WTC11 (cell line): ENCODE results near the gene ATP1A4. TPM values are rescaled to one million over a fixed set of nuclear protein-coding genes. Genes with fewer than 3 reads are reported as not detected.
"Not testable (repeated sequence)": the region's sequence is repeated elsewhere in the genome, so short reads cannot be mapped to it uniquely, and the experiment has no call there.

Experiments
- ATAC-seq: fragments of 200-7000 bp; cut with Tn5 transposase; 2 replicates; pipeline ENCODE4 v1.10.0; 2021; ENCODE audit warnings: mild to moderate bottlenecking, moderate library complexity
- CTCF ChIA-PET: fragments of 300-600 bp; sonication (Branson Sonifier 250); formaldehyde crosslinking; loops from one replicate; lab custom pipeline; 2021; ENCODE audit warnings: antibody characterized with exemption; lab: Charles Lee
- POLR2A ChIA-PET: fragments of 350-600 bp; sonication (Branson Sonifier 250); formaldehyde crosslinking; loops from one replicate; lab custom pipeline; 2021; ENCODE audit warnings: antibody characterized with exemption; lab: Charles Lee
- DNase-seq: peaks from one replicate; pipeline ENCODE4 v3.0.0; 2021; ENCODE audit warnings: low spot score
- H3K27ac Mint-ChIP-seq: 2 replicates; pipeline ENCODE4 v1.8.0; 2021; ENCODE audit warnings: mixed read lengths
- H3K27me3 Mint-ChIP-seq: 2 replicates; pipeline ENCODE4 v1.8.0; 2021; ENCODE audit warnings: low read depth, mild to moderate bottlenecking, moderate library complexity, mixed read lengths
- H3K36me3 Mint-ChIP-seq: 2 replicates; pipeline ENCODE4 v1.8.0; 2021; ENCODE audit warnings: mixed read lengths
- H3K4me1 Mint-ChIP-seq: 2 replicates; pipeline ENCODE4 v1.8.0; 2022; ENCODE audit warnings: mixed read lengths
- H3K4me3 Mint-ChIP-seq: 2 replicates; pipeline ENCODE4 v1.8.0; 2021; ENCODE audit warnings: mild to moderate bottlenecking, moderate library complexity, mixed read lengths
- H3K9me3 Mint-ChIP-seq: 2 replicates; pipeline ENCODE4 v1.8.0; 2021; ENCODE audit warnings: mixed read lengths
- AFF4 ChIP-seq: sonication (generic); formaldehyde crosslinking; IDR thresholded peaks from 2 replicates; pipeline ENCODE4 v1.8.1; 2023; ENCODE audit warnings: mild to moderate bottlenecking, missing genetic modification reagents, borderline replicate concordance
- E2F5 ChIP-seq: sonication (generic); formaldehyde crosslinking; IDR thresholded peaks from 2 replicates; pipeline ENCODE4 v1.8.1; 2022; ENCODE audit warnings: mild to moderate bottlenecking, moderate library complexity, missing genetic modification reagents
- GRHL2 ChIP-seq: fragments of 250-450 bp; sonication (Bioruptor Pico); IDR thresholded peaks from 2 replicates; pipeline ENCODE4 v1.8.0; 2022; ENCODE audit warnings: mild to moderate bottlenecking, moderate library complexity; ENCODE audit not compliant: insufficient replicate concordance, severe bottlenecking
- IRF2 ChIP-seq: sonication (generic); formaldehyde crosslinking; IDR thresholded peaks from 2 replicates; pipeline ENCODE4 v1.8.0; 2022; ENCODE audit warnings: low read depth, missing genetic modification reagents, borderline replicate concordance
- JUN ChIP-seq: sonication (generic); formaldehyde crosslinking; IDR thresholded peaks from 2 replicates; pipeline ENCODE4 v1.8.0; 2023; ENCODE audit warnings: mild to moderate bottlenecking, missing genetic modification reagents
- KAT7 ChIP-seq: sonication (generic); formaldehyde crosslinking; IDR thresholded peaks from 2 replicates; pipeline ENCODE4 v1.8.1; 2023; ENCODE audit warnings: missing genetic modification reagents, mild to moderate bottlenecking, borderline replicate concordance
- MLX ChIP-seq: sonication (generic); formaldehyde crosslinking; IDR thresholded peaks from 2 replicates; pipeline ENCODE4 v1.8.1; 2023; ENCODE audit warnings: mild to moderate bottlenecking, missing genetic modification reagents, moderate library complexity
- OVOL2 ChIP-seq: fragments of 250-450 bp; sonication (Bioruptor Pico); IDR thresholded peaks from 2 replicates; pipeline ENCODE4 v1.9.0; 2021; ENCODE audit warnings: mild to moderate bottlenecking, borderline replicate concordance
- RELA ChIP-seq: sonication (generic); formaldehyde crosslinking; IDR thresholded peaks from 2 replicates; pipeline ENCODE4 v1.8.1; 2022; ENCODE audit warnings: missing genetic modification reagents, mild to moderate bottlenecking, borderline replicate concordance
- RORB ChIP-seq: fragments of 250-450 bp; sonication (Bioruptor Pico); IDR thresholded peaks from 2 replicates; pipeline ENCODE4 v1.9.0; 2021; ENCODE audit warnings: mild to moderate bottlenecking
- SOX15 ChIP-seq: fragments of 250-450 bp; sonication (Bioruptor Pico); IDR thresholded peaks from 2 replicates; pipeline ENCODE4 v1.9.0; 2021; ENCODE audit warnings: mild to moderate bottlenecking
- USF2 ChIP-seq: sonication (generic); formaldehyde crosslinking; IDR thresholded peaks from 2 replicates; pipeline ENCODE4 v1.8.1; 2023; ENCODE audit warnings: mild to moderate bottlenecking, missing genetic modification reagents, moderate library complexity
- ZBTB43 ChIP-seq: sonication (generic); formaldehyde crosslinking; IDR thresholded peaks from 2 replicates; pipeline ENCODE4 v1.8.1; 2023; ENCODE audit warnings: mild to moderate bottlenecking, missing genetic modification reagents
- ZNF232 ChIP-seq: sonication (generic); formaldehyde crosslinking; IDR thresholded peaks from 2 replicates; pipeline ENCODE4 v1.8.0; 2022; ENCODE audit warnings: mild to moderate bottlenecking, missing genetic modification reagents
- ZNF263 ChIP-seq: sonication (generic); formaldehyde crosslinking; IDR thresholded peaks from 2 replicates; pipeline ENCODE4 v1.8.1; 2022; ENCODE audit warnings: low read depth, mild to moderate bottlenecking, moderate library complexity, missing genetic modification reagents
- ZNF317 ChIP-seq: sonication (generic); formaldehyde crosslinking; IDR thresholded peaks from 2 replicates; pipeline ENCODE4 v1.8.1; 2023; ENCODE audit warnings: low read depth, mild to moderate bottlenecking, moderate library complexity, missing genetic modification reagents, borderline replicate concordance
- ZNF532 ChIP-seq: fragments of 250-450 bp; sonication (Bioruptor Pico); IDR thresholded peaks from 2 replicates; pipeline ENCODE4 v1.9.0; 2021; ENCODE audit warnings: mild to moderate bottlenecking, borderline replicate concordance
- total RNA-seq: library from RNA; stranded (reverse); gene quantifications from 3 replicates; pipeline ENCODE4 v1.2.3, GENCODE V29; 2021

The ATP1A4 gene
- total RNA-seq, 1 experiment from 2014 or later: 0.37 TPM

- no peak for TF ChIP-seq IRF2 (CRISPR knock-in tag)
- TF ChIP-seq ZBTB43 (CRISPR knock-in tag): no peak
- no peak for TF ChIP-seq ZNF232
- TF ChIP-seq ZNF263 (CRISPR knock-in tag): no peak
- TF ChIP-seq MLX (CRISPR knock-in tag): no peak
- TF ChIP-seq ZNF317 (CRISPR knock-in tag): no peak
- TF ChIP-seq GRHL2 (CRISPR knock-in tag): no peak
- TF ChIP-seq SOX15 (CRISPR knock-in tag): no peak
- no peak for TF ChIP-seq RORB (CRISPR knock-in tag)
- no peak for TF ChIP-seq OVOL2 (CRISPR knock-in tag)
- TF ChIP-seq JUN (CRISPR knock-in tag): no peak
- TF ChIP-seq USF2 (CRISPR knock-in tag): no peak
- no peak for TF ChIP-seq E2F5 (CRISPR knock-in tag)
- no peak for TF ChIP-seq RELA
- no peaks in the 10 kb centered on the region for H3K9me3 Mint-ChIP-seq
- ChIA-PET POLR2A (no interaction called here), CTCF (interaction anchor here (0.6 to 2.2 kb wide), 8 partner anchors 22 to 126 kb away, joined by 3 to 35 read pairs (median 3); no protein-coding TSS in a partner anchor)
- H3K36me3 Mint-ChIP-seq: peaks cover 44% of the 10 kb centered on the region
- H3K27ac Mint-ChIP-seq: no peak overlapping the region
- no peak for DNase-seq
- peaks cover 12% of the 10 kb centered on the region for H3K4me1 Mint-ChIP-seq
- H3K27me3 Mint-ChIP-seq: no peaks in the 10 kb centered on the region
- H3K4me3 Mint-ChIP-seq: no peak overlapping the region
- ATAC-seq: no peak
These were observed 25.7 kb upstream of the ATP1A4 start for GRCh38 chr1:160125746-160126145.

- H3K27me3 Mint-ChIP-seq, DNase-seq, ATAC-seq, H3K4me3 Mint-ChIP-seq, H3K27ac Mint-ChIP-seq, H3K9me3 Mint-ChIP-seq, POLR2A ChIA-PET: not testable (repeated sequence)
- H3K36me3 Mint-ChIP-seq: peaks cover 50% of the 10 kb centered on the region
- CTCF ChIA-PET: interaction anchor here (1.0 to 1.5 kb wide), 2 partner anchors 25 to 36 kb away, joined by 3 read pairs; no protein-coding TSS in a partner anchor
- peaks cover 12% of the 10 kb centered on the region for H3K4me1 Mint-ChIP-seq
These were observed 25.1 kb upstream of the ATP1A4 start for GRCh38 chr1:160126342-160126741.

GRCh38 chr1:160127381-160127780 lies 24.0 kb upstream of the ATP1A4 start:
- CTCF ChIA-PET: interaction anchor here (0.7 to 2.2 kb wide), 6 partner anchors 9 to 125 kb away, joined by 3 to 7 read pairs (median 3); no protein-coding TSS in a partner anchor
- Mint-ChIP-seq H3K9me3 (no peaks in the 10 kb centered on the region), H3K36me3 (peaks cover 50% of the 10 kb centered on the region), H3K27ac (no peak overlapping the region; the same call in 1 of the 2 replicates), H3K4me1 (peaks cover 12% of the 10 kb centered on the region), H3K4me3 (no peak overlapping the region), H3K27me3 (no peaks in the 10 kb centered on the region)
- ATAC-seq (no peak), DNase-seq (no peak)
- POLR2A ChIA-PET: no interaction called here
- TF ChIP-seq KAT7 (CRISPR knock-in tag): no peak
- TF ChIP-seq ZNF532 (CRISPR knock-in tag): no peak
- TF ChIP-seq AFF4: no peak
- no peak for TF ChIP-seq RELA
